ENCODE data around the gene UNC45A.
A peak's percentile ranks its signal among the peaks of the same experiment; 100 is the strongest.

Gene UNC45A

GRCh38 chr15:90959894-90960293 is 24.8 kb downstream of the UNC45A start:
- no peak for DNase-seq (ENCODE audit: insufficient read length, low spot score)
- no peak for FAIRE-seq

- FAIRE-seq (no peak), DNase-seq (ENCODE audit: insufficient read length, low spot score) (no peak)
Observed at GRCh38 chr15:90960298-90961091, 25.4 kb downstream of the UNC45A start.

- DNase-seq (ENCODE audit: insufficient read length, low spot score) (no peak), FAIRE-seq (no peak)
Observed at GRCh38 chr15:90962021-90962420, 26.9 kb downstream of the UNC45A start.

GRCh38 chr15:90966262-90966661 is 31.2 kb downstream of the UNC45A start:
- DNase-seq (ENCODE audit: insufficient read length, low spot score) (no peak), FAIRE-seq (no peak)

GRCh38 chr15:90967206-90967605 is 32.1 kb downstream of the UNC45A start:
- DNase-seq (ENCODE audit: insufficient read length, low spot score) (no peak), FAIRE-seq (no peak)

GRCh38 chr15:90968434-90968833 is 33.3 kb downstream of the UNC45A start:
- FAIRE-seq (no peak), DNase-seq (ENCODE audit: insufficient read length, low spot score) (no peak)

- FAIRE-seq (no peak), DNase-seq (ENCODE audit: insufficient read length, low spot score) (no peak)
Observed at GRCh38 chr15:90970274-90970673, 35.2 kb downstream of the UNC45A start.

- no peak for DNase-seq (ENCODE audit: insufficient read length, low spot score)
- FAIRE-seq: no peak
Observed at GRCh38 chr15:90972133-90972532, 37.0 kb downstream of the UNC45A start.

GRCh38 chr15:90974216-90974615 is 39.1 kb downstream of the UNC45A start:
- DNase-seq (ENCODE audit: insufficient read length, low spot score) (no peak), FAIRE-seq (no peak)

GRCh38 chr15:90979582-90979981 is 44.5 kb downstream of the UNC45A start:
- FAIRE-seq (no peak), DNase-seq (ENCODE audit: insufficient read length, low spot score) (no peak)

GRCh38 chr15:90981681-90982080 is 46.6 kb downstream of the UNC45A start:
- peak; percentile 89 for FAIRE-seq

GRCh38 chr15:90982135-90982534 is 47.0 kb downstream of the UNC45A start:
- no peak for FAIRE-seq
- no peak for DNase-seq (ENCODE audit: insufficient read length, low spot score)

More at GRCh38 chr15:90981681-90982080, 46.6 kb downstream of the UNC45A start:
- no peak for DNase-seq (ENCODE audit: insufficient read length, low spot score)

GRCh38 chr15:90986790-90987507 is 51.9 kb downstream of the UNC45A start:
- peak; percentile 68 for FAIRE-seq

GRCh38 chr15:90987561-90988141 is 52.6 kb downstream of the UNC45A start:
- FAIRE-seq (no peak), DNase-seq (ENCODE audit: insufficient read length, low spot score) (no peak)

More at GRCh38 chr15:90986790-90987507, 51.9 kb downstream of the UNC45A start:
- no peak for DNase-seq (ENCODE audit: insufficient read length, low spot score)

GRCh38 chr15:90988296-90988695 is 53.2 kb downstream of the UNC45A start:
- DNase-seq (ENCODE audit: insufficient read length, low spot score) (no peak), FAIRE-seq (peak; percentile 64)

GRCh38 chr15:90989040-90989768 is 54.1 kb downstream of the UNC45A start:
- no peak for DNase-seq (ENCODE audit: insufficient read length, low spot score)
- no peak for FAIRE-seq

GRCh38 chr15:90990446-90990845 is 55.4 kb downstream of the UNC45A start:
- DNase-seq (ENCODE audit: insufficient read length, low spot score) (no peak), FAIRE-seq (no peak)

GRCh38 chr15:90991587-90992285 is 56.7 kb downstream of the UNC45A start:
- peak; percentile 53 for FAIRE-seq

GRCh38 chr15:90994059-90994416 is 59.0 kb downstream of the UNC45A start:
- FAIRE-seq (no peak), DNase-seq (ENCODE audit: insufficient read length, low spot score) (no peak)

More at GRCh38 chr15:90991587-90992285, 56.7 kb downstream of the UNC45A start:
- no peak for DNase-seq (ENCODE audit: insufficient read length, low spot score)

All from GM19239 (cell line).